Sigmoid colon (tissue), 4 donors: Measurements from ENCODE around the gene DENND1B.

ENCODE experiments used
- CTCF ChIP-seq, 4 experiments: fragments of 450-650 bp in 3 of 4; fragments of 200-600 bp in 1 of 4; IDR thresholded peaks; one replicate each; pipeline ENCODE4 v1.5.1; 2016 to 2019; ENCODE audit warnings: antibody characterized with exemption in 4 of 4, mild to moderate bottlenecking in 3 of 4, moderate library complexity in 2 of 4
- EP300 ChIP-seq, 4 donors: sonication (generic); formaldehyde crosslinking; IDR thresholded peaks; one replicate each; pipeline ENCODE4 v1.6.1; 2017; ENCODE audit warnings: antibody characterized with exemption in 4 of 4
- POLR2A ChIP-seq, 2 donors: fragments of 450-650 bp; IDR thresholded peaks; one replicate each; pipeline ENCODE4 v1.6.1; 2016; ENCODE audit warnings: antibody characterized with exemption in 2 of 2, mild to moderate bottlenecking in 2 of 2, moderate library complexity in 2 of 2
- POLR2AphosphoS5 ChIP-seq, 4 donors: sonication (generic); formaldehyde crosslinking; IDR thresholded peaks; one replicate each; pipeline ENCODE4 v1.6.1; 2017; ENCODE audit warnings: antibody characterized with exemption in 4 of 4

DNA sequence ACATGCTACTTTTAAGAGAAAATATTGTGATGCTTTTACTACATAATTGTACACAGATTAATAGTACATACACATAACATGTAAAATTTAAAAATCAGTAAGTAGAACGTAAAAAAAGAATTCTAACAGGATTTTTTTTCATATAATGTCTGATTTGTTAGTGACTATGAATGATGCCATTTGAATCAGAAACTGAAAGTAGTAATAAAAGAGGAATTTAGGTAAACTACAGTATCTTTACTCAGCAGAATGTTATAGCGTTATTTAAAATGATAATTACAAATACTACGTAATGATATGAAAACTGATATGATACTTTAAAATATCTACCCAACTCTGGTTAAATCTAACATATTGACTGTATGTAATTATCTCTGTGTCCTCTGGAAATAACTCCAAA, 116.1 kb downstream of the DENND1B start:
- TF ChIP-seq POLR2A (IDR thresholded peaks at IDR 0.05) (no peak), POLR2AphosphoS5 (IDR thresholded peaks at IDR 0.05) (no peak), CTCF (IDR thresholded peaks at IDR 0.05) (no peak), EP300 (IDR thresholded peaks at IDR 0.05) (no peak)
